Activated T-cell treated with anti-CD3 and anti-CD28 coated beads, Interleukin-2, amount 50 U/mL, for 72 hours (primary cell): ENCODE results near the gene SH3TC1. TPM values are rescaled to one million over a fixed set of nuclear protein-coding genes. Genes with fewer than 3 reads are reported as not detected.

Source experiments
- ATAC-seq, 2 donors: fragments of 150-1000 bp; cut with Tn5 transposase; replicated peaks in 1 of 2; 2 replicates each; pipeline ENCODE4 v1.10.0; 2021; ENCODE audit warnings: moderate library complexity in 2 of 2, mild to moderate bottlenecking in 1 of 2
- DNase-seq, 2 donors: peaks; one replicate each; pipeline ENCODE4 v3.0.0; 2021 to 2022; ENCODE audit warnings: mixed read lengths in 1 of 2
- H3K27ac Mint-ChIP-seq: one replicate; pipeline ENCODE4 v1.8.0; 2022; ENCODE audit warnings: mild to moderate bottlenecking, moderate library complexity, mixed read lengths
- H3K27me3 Mint-ChIP-seq: one replicate; pipeline ENCODE4 v1.8.0; 2022; ENCODE audit warnings: low read depth, mixed read lengths
- H3K36me3 Mint-ChIP-seq, 2 donors: one replicate each; pipeline ENCODE4 v1.8.0; 2022; ENCODE audit warnings: mixed read lengths in 2 of 2, mild to moderate bottlenecking in 1 of 2; ENCODE audit not compliant: insufficient read depth in 2 of 2
- H3K4me1 Mint-ChIP-seq: one replicate; pipeline ENCODE4 v1.8.0; 2022; ENCODE audit warnings: low read depth, mixed read lengths
- H3K4me3 Mint-ChIP-seq, 2 donors: one replicate each; pipeline ENCODE4 v1.8.0; 2022; ENCODE audit warnings: mild to moderate bottlenecking in 2 of 2, mixed read lengths in 2 of 2, moderate library complexity in 2 of 2
- H3K9me3 Mint-ChIP-seq, 2 donors: one replicate each; pipeline ENCODE4 v1.8.0; 2022; ENCODE audit warnings: mixed read lengths in 2 of 2
- total RNA-seq, 2 donors: library from RNA; stranded (reverse); gene quantifications; one replicate each; pipeline ENCODE4 v1.2.3, GENCODE V29; 2022

Gene SH3TC1
- total RNA-seq, 2 donors from 2014 or later = 15.2 to 39.0 TPM

DNA sequence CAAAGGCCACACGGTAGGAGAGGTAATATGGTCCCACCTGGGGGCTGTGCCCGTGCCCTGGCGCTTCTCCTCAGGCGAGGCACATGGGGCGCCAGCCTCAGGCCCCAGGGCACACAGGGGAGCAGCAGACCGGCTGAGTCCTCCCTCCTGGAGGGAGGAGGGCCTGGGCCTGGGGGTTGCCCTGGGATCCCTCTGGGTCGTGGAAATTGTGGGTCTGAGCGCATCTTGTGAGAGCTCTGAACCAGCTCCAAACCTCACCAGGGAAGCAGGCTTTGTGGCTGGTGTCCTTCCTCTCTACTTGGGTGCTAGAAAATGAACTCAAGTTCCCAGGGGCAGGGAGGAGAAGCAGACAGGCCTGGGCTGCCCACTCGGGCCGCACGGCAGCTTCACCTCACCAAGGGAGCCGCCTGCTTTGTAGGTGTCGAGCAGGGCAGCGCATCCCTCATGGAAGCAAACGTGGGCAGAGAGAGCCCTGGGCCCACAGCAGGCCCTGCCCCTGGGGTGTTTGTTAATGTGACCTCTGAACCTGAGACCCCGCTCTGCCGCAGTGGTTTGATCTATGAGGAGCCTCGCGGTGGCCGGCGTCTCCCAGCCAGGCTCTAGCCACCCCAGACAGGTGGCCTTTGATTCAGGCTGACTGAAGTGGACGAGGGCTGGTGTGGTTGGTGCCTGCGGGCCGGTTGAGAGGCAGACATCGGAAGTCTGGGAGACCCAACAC lies 81.2 kb downstream of the SH3TC1 start:
- no peaks in the 10 kb centered on the region for H3K27me3 Mint-ChIP-seq
- ATAC-seq = no peak
- H3K9me3 Mint-ChIP-seq = no peaks in the 10 kb centered on the region
- no peak overlapping the region for H3K4me3 Mint-ChIP-seq
- no peaks in the 10 kb centered on the region for H3K4me1 Mint-ChIP-seq
- no peak for DNase-seq
- H3K27ac Mint-ChIP-seq = no peak overlapping the region
- no peaks in the 10 kb centered on the region for H3K36me3 Mint-ChIP-seq

DNA sequence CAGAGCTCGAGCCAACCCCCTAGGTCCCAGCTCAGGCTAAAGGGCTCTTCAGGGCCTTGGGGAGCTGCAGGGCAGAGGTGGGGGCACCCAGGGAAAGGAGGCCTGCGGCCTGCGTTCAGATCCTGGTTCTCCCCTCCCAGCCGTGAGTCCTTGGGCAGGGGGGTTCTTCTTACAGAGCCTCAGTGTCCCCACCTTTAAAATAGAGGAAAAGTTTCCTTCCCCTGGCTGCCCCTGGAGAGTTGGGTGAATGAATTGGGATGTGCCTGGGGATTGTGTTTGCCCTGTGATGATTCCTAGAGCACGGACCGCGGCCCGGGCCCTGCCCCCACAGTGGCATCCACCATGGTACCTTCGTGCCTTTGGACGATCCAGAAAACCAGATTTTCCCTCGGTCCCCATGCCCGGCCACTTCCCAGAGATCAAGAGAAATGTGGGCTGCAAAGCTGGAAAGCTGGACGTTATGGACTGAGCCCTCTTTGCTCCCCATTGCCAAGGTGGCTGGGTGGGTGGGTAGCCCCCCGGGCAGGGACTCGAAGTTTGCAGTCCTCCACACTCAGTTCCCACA lies 81.9 kb downstream of the SH3TC1 start:
- Mint-ChIP-seq H3K4me3 (no peak overlapping the region), H3K4me1 (no peaks in the 10 kb centered on the region), H3K36me3 (no peaks in the 10 kb centered on the region), H3K9me3 (no peaks in the 10 kb centered on the region), H3K27me3 (no peaks in the 10 kb centered on the region), H3K27ac (no peak overlapping the region)
- ATAC-seq (no peak), DNase-seq (no peak)

DNA sequence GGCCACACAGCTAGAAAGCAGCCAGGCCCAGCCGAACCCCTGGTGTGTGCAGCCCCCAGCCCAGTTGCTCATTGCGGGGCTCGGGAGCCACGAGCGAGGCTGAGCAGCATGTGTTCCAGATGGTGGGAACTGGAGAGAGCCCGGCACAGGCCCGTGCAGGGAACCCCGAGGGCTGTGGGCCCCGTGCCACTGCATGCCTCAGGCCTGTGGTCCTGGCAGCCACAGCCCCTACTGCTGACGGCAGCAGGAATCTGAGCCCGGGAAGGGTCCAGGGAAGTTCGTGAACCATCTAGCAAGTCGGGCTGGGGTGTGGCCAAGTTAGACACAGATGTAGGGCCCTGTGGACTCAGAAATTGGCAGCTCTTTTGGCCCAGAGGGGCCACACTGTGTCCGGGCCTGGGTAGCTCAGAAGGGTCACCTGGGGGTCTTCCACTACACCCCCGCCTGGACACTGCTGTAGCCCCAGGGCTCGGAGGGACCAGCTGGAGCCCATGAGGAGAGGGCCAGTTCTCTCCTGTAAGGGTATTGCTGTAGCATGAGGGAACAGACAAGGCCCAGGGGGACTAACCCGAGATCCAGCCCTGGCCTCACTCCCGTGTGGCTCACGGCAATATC lies 82.5 kb downstream of the SH3TC1 start:
- H3K27ac Mint-ChIP-seq = no peak overlapping the region
- no peaks in the 10 kb centered on the region for H3K4me1 Mint-ChIP-seq
- no peaks in the 10 kb centered on the region for H3K9me3 Mint-ChIP-seq
- no peak overlapping the region for H3K4me3 Mint-ChIP-seq
- DNase-seq (no peak), ATAC-seq (no peak)
- no peaks in the 10 kb centered on the region for H3K36me3 Mint-ChIP-seq
- no peaks in the 10 kb centered on the region for H3K27me3 Mint-ChIP-seq

DNA sequence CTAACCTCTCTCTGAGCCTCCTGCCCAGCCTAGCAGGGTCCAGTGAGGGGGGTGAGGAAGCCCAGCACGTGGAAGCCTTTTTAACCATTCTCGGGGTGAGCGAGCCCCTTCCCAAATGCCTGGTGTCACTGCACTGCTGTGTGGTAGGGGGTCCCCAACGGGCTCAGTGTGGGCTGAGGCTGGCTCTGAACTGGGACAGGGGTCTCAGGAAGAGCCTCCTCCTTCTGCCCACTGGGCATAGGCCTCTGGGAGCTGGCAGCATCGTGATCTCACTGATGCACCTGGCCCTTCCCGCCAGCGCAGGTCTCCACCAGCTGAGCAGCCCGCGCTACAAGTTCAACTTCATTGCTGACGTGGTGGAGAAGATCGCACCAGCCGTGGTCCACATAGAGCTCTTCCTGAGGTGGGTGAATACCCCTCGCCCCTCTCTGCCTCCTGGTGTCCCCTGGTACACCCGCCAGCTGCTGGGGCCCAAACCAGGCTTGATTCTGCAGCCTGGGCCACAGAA lies 83.1 kb downstream of the SH3TC1 start:
- no peaks in the 10 kb centered on the region for H3K4me1 Mint-ChIP-seq
- no peak overlapping the region for H3K4me3 Mint-ChIP-seq
- no peaks in the 10 kb centered on the region for H3K27me3 Mint-ChIP-seq
- H3K27ac Mint-ChIP-seq = no peak overlapping the region
- H3K9me3 Mint-ChIP-seq = no peaks in the 10 kb centered on the region
- DNase-seq (no peak), ATAC-seq (no peak)
- no peaks in the 10 kb centered on the region for H3K36me3 Mint-ChIP-seq

DNA sequence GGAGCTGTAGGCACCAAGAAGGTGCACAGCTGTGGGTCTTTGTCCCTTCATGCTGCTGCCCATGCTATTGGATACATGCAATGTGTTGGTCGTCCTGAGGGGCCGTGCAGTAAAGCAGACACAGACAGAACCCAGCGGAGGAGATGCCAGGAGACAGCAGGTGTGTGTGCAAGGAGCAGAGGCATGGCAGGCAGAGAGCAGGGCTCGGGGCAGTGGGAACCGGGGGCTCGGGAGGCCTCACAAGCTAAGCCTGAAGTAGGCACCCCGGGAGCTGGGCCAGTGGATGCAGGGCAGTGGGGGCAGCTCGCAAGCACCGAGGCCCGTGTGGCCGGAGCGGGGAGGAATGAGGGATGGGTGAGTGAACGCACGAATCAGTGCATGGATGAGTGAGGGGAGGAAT lies 83.7 kb downstream of the SH3TC1 start:
- no peak for DNase-seq
- H3K36me3 Mint-ChIP-seq = no peaks in the 10 kb centered on the region
- no peaks in the 10 kb centered on the region for H3K27me3 Mint-ChIP-seq
- no peaks in the 10 kb centered on the region for H3K4me1 Mint-ChIP-seq
- H3K4me3 Mint-ChIP-seq = no peak overlapping the region
- ATAC-seq = no peak
- no peak overlapping the region for H3K27ac Mint-ChIP-seq
- no peaks in the 10 kb centered on the region for H3K9me3 Mint-ChIP-seq

DNA sequence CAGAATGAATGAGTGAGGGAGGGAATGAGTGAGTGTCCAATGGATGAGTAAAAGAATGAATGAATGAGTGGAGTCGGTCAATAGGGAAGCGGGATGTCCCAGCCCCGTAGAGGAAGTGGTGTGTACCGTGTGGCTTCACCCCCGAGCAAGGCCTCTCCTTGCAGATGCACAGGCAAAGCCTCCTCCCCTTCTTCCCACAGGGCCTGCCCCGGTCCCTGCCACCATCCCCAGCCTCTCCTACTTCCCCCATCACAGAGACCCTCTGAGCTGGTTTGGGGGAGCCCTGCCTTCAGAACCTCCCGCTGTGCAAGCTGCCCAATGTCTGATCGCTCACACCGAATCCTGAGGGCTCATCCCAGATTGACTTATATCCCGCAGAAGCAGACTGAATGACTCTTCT lies 84.1 kb downstream of the SH3TC1 start:
- Mint-ChIP-seq H3K4me3 (no peak overlapping the region), H3K36me3 (no peaks in the 10 kb centered on the region), H3K27ac (no peak overlapping the region), H3K4me1 (no peaks in the 10 kb centered on the region), H3K9me3 (no peaks in the 10 kb centered on the region), H3K27me3 (no peaks in the 10 kb centered on the region)
- DNase-seq (no peak), ATAC-seq (no peak)

DNA sequence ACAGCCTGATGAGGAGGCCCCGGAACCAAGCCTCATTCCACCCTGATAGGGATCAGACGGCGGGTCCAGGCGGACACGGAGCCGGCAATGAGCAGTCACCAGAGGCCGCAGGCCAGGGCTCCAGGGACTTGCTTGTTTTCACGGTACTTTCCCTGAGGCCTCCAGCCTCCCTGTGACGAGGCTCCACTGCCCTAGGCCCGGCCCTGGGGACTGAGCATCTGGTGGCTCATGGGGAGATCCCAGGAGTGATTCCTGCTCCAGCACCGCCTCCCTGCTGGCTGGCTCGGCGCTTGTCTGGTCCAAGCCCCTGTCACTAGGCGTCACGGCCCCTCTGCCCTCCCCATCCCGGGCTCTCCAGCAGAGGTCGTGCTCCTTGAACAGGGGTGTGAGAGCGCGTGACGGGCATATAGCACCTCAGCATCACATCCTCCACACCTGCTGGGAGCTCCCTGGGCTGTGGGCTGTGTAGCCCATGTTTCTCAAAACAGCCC lies 84.6 kb downstream of the SH3TC1 start:
- DNase-seq (no peak), ATAC-seq (no peak)
- no peaks in the 10 kb centered on the region for H3K9me3 Mint-ChIP-seq

DNA sequence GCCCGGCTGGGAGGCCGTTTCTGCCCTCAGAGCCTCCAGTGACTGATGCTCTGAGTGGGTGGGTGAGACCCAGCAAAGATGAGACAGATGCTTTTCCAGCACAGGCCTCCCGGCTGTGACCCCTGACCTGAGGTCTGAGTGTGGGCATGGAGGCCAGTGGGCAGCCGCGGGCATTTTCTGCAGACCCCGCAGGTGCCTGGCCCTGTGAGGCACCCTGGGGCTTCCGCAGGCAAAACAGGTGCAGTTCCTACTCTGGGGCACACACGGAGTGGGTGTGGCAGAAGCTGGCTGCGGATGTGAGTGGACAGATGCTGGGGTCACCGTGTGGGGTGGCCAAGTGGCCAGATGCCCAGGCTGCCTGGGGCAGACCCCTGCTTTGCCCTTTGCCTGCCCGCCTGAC lies 85.3 kb downstream of the SH3TC1 start:
- Mint-ChIP-seq H3K36me3 (no peaks in the 10 kb centered on the region), H3K27ac (no peak overlapping the region), H3K4me3 (no peak overlapping the region), H3K4me1 (no peaks in the 10 kb centered on the region), H3K9me3 (no peaks in the 10 kb centered on the region), H3K27me3 (no peaks in the 10 kb centered on the region)
- ATAC-seq = no peak
- DNase-seq = no peak

More for the DNA sequence above, 84.6 kb downstream of the SH3TC1 start:
- no peaks in the 10 kb centered on the region for H3K4me1 Mint-ChIP-seq
- H3K27me3 Mint-ChIP-seq = no peaks in the 10 kb centered on the region
- no peaks in the 10 kb centered on the region for H3K36me3 Mint-ChIP-seq
- no peak overlapping the region for H3K27ac Mint-ChIP-seq
- H3K4me3 Mint-ChIP-seq = no peak overlapping the region

DNA sequence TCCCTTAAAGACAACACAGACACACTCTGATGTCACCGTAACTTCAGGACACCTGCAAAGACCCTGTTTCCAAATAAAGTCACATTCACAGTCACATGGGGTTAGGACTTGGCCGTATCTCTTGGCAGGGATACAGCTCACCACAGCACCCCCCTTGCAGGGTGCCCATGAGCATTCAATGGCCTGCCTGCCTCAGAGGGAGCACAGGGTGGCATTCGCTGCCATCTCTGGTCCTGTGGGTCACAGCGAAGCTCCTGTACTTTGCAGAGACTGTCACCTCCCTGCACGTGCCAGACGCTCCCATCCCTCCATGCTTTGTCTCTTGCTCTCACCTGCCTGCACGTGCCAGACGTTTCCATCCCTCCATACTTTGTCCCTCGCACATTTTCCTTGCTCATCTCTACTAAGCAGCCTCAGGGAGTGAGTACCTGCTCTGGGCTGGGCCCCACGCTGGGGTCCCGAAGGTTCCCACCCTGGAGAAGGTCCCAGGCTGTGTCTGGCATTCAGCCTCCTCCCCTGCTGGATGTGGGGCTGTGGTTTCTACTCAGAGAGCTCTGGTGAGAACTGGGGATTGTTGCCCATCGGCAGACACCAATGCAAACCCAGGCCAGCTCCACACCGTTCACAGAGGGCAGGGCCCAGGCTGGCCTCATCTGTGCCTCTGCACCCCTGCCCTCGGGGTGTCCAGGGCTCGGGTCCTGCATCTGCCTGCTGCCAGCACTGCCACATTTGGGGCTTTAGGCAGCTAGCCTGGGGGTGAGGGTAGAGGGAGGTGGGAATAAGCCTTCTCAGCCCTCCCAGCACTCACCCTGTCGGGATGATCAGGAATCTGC lies 86.3 kb downstream of the SH3TC1 start:
- Mint-ChIP-seq H3K9me3 (no peaks in the 10 kb centered on the region), H3K27ac (no peak overlapping the region), H3K27me3 (no peaks in the 10 kb centered on the region), H3K36me3 (no peaks in the 10 kb centered on the region), H3K4me3 (no peak overlapping the region), H3K4me1 (no peaks in the 10 kb centered on the region)
- no peak for ATAC-seq
- DNase-seq = no peak

DNA sequence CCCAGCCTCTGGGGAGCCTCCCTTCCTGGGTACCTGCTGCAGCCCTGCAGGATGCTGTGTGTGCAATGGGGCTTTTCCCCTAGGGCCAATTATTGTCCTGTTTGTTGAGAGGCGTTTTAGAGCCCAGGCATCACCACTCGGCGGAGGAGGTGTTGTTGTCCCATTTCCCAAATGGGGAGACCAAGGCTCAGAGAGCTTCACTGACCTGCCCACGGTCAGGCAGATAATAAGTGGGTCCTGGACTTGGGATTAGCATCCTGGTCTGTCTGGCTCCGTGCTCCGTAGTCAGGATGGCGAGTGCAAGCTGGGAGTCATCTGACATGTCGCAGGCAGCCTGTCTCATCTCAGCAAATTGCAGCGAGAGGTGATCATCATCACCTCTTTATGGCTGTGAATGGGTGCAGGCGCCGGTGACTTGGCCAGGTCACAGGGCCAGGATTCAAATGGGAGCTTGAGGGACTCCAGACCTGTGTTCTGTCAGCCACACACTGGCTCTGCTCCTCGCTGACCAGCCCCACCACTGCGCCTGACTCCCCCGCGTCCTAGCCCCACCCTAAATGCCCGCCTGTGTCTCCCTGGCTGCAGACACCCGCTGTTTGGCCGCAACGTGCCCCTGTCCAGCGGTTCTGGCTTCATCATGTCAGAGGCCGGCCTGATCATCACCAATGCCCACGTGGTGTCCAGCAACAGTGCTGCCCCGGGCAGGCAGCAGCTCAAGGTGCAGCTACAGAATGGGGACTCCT lies 87.1 kb downstream of the SH3TC1 start:
- H3K27ac Mint-ChIP-seq = no peak overlapping the region
- ATAC-seq (no peak), DNase-seq (no peak)
- no peaks in the 10 kb centered on the region for H3K36me3 Mint-ChIP-seq
- no peaks in the 10 kb centered on the region for H3K27me3 Mint-ChIP-seq
- no peak overlapping the region for H3K4me3 Mint-ChIP-seq
- H3K9me3 Mint-ChIP-seq = no peaks in the 10 kb centered on the region
- no peaks in the 10 kb centered on the region for H3K4me1 Mint-ChIP-seq

DNA sequence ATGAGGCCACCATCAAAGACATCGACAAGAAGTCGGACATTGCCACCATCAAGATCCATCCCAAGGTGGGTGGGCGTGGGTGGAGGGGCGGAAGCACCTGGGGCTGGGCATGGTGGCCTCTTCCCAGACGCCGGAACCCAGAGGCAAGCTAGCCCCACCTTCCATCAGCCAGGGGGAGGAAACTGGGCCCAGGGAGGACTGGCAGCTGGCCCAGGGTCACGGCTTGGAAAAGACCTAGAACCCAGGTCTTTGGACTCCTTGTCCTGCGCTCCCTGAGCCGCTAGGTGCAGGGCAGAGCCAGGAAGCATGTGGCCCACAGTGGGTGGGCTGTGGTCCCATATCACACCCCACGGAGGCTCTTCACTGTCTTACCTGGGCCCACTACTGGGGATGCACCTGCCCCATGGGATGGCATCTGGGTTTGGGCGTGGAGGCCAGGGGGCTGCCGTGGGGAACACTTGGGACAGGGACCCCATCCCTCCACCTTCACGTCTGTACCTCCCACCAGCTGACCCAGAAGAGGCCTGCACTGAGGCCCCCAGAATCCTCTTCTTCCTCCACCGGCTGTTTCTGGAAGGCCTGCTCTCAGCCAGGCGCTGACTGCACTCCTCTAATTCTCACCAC lies 87.7 kb downstream of the SH3TC1 start:
- ATAC-seq = no peak
- H3K4me3 Mint-ChIP-seq = no peak overlapping the region

More for the DNA sequence above, 87.7 kb downstream of the SH3TC1 start:
- Mint-ChIP-seq H3K27ac (no peak overlapping the region), H3K4me1 (no peaks in the 10 kb centered on the region), H3K27me3 (no peaks in the 10 kb centered on the region), H3K36me3 (no peaks in the 10 kb centered on the region), H3K9me3 (no peaks in the 10 kb centered on the region)
- no peak for DNase-seq
